HG03064 (cell line): ENCODE measurements around the gene OPRM1.
"Not testable (repeated sequence)": the region's sequence is repeated elsewhere in the genome, so short reads cannot be mapped to it uniquely, and the experiment has no call there.

ENCODE experiments used
- ATAC-seq: cut with Tn5 transposase; IDR thresholded peaks from one replicate; pipeline ENCODE4 v1.9.1; 2021; ENCODE audit warnings: low read depth; ENCODE audit not compliant: unreplicated experiment

Gene OPRM1

GRCh38 chr6:154234019-154234772 lies 195.2 kb downstream of the OPRM1 start:
- peak; percentile 65 for ATAC-seq

DNA sequence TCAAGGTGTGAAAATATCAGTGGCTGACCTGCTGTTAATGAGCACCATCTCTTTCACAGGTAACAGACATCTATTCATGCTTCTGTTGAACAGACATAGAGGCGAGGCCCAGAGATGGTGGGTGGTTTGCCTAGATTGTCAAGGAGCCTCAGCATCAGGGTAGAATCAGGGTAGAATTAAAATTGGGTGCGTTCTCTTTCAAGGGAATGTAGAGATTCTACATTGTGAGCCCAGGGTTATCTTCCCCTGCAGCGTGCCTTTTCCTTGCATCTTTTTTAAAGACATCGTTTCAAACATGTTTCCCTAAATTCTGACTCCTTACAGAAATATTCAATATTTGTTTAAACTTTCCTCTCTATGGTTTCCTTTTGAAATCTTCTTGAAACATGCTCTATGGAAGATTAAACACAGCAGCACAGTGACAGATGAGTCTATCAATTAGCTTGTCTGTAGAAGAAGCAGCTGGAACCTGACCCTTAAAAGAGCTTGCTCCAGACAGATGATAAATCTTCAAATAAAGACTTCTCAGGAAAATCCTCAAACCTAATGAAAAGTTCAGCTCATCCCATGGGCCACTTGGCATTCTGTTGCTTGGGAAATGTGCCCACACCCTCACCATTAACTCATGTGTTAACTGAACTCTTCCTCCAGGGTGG lies 197.7 kb downstream of the OPRM1 start:
- ATAC-seq: no peak

DNA sequence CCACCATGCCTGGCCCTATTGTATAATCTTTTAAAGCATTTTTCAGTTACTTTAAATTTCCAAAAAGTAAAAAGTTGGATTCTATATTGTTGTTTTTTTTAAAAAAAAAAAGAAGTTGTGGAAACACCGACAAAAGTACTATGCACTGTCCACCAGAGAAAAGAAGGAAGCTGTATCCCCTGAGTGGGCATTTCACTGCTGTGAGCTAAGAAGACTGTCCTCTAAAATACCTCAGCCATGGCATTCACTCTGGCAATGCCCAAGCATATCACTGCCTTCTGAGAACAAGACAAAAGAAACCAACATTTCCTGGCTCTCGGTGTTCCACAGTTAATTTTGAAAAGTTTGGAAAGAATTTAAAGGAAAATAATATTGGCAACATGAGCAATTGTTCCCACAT lies 199.8 kb downstream of the OPRM1 start:
- no peak for ATAC-seq

- ATAC-seq: no peak
Measured at GRCh38 chr6:154239392-154239791, 200.4 kb downstream of the OPRM1 start.

GRCh38 chr6:154241061-154241460 lies 202.0 kb downstream of the OPRM1 start:
- not testable (repeated sequence) for ATAC-seq

DNA sequence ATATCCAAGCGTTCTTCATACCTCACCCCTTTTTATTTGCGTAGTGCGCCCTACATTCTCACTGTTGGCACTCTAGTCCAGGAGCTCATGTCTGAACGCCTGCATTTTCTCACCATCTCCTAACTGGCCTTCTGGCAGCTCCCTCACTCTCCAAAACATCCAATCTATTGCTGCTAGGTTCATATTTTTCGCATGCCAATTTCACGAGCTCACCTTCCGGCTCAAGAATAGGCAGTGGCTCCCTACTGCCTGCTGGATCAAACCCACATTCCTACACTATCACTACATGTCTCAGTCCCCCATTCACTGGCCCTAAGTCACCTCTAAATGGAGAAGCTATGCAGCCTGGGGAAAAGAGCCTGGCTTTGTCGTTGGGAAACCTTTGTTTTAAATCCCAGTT lies 202.5 kb downstream of the OPRM1 start:
- no peak for ATAC-seq

GRCh38 chr6:154242617-154243357 lies 203.7 kb downstream of the OPRM1 start:
- no peak for ATAC-seq

- no peak for ATAC-seq
Measured at GRCh38 chr6:154243793-154244750, 205.0 kb downstream of the OPRM1 start.

DNA sequence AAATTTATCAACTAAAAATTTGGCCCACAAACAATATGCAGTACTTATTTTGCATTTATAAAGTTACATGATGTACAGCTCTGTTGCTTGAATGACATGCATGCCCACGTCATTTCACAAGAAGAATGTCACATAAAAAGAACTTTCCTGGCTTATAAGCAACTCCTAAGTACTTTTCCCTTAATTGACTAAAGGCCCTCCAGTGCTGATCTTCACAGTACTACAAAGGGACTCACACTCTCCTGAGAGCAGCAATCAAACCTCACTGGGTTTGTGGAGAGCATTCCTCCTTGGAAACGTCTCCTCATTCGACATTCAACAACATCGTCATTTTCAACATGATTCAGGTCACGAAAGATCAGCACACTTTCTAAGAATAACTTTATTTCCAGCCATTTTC lies 206.5 kb downstream of the OPRM1 start:
- ATAC-seq: no peak

DNA sequence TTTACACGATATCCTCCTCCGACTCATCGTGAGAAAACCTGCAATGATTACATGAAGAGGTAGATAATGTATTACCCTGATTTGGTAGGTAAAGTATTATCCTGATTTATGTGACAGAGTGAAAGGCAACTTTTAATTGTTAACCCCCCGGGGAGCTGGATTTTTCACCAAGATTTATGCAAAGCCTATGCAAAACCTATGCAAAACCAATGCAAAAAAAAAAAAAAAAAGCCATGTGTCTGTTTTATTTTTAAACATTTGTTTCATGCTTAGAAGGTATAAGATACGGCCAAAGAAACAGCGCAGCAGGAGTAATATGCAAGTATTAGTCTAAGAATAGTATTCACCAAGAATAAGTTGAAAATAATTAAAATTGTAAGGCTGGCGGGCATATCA lies 207.7 kb downstream of the OPRM1 start:
- ATAC-seq: no peak

DNA sequence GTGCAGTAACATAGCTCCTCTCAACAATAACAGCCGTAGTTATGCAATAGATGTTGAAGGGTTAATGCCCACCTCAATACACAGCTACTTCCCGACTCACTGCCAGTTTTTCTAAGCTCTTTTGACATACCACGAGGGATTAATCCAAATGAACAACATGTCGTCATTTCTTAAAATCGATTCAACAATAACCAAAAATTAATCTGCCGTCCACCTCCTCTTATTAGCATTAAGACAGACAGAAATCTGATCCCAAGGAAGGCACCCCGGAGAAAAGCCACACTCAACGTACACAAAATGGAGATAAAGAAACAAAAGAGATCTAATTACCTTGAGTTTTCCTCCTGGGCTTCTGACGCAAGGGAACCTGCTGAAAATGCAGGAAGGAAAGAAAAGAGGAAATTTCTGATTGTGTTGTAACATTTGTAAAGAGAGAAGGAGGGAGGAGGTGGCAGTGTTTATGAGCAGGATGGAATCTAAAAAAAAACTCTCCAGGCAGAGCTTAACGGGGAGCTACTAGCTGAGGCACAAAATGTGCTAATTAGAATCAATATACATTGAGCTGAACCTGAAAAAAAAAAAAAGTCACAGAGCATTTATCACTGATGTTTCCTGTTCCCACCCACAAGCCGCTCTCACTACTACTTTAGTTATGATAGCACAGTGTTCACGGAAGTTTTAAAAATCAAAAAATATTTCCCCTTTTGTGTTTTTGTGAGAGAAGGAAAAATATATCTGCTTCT lies 208.2 kb downstream of the OPRM1 start:
- peak; percentile 41 for ATAC-seq

DNA sequence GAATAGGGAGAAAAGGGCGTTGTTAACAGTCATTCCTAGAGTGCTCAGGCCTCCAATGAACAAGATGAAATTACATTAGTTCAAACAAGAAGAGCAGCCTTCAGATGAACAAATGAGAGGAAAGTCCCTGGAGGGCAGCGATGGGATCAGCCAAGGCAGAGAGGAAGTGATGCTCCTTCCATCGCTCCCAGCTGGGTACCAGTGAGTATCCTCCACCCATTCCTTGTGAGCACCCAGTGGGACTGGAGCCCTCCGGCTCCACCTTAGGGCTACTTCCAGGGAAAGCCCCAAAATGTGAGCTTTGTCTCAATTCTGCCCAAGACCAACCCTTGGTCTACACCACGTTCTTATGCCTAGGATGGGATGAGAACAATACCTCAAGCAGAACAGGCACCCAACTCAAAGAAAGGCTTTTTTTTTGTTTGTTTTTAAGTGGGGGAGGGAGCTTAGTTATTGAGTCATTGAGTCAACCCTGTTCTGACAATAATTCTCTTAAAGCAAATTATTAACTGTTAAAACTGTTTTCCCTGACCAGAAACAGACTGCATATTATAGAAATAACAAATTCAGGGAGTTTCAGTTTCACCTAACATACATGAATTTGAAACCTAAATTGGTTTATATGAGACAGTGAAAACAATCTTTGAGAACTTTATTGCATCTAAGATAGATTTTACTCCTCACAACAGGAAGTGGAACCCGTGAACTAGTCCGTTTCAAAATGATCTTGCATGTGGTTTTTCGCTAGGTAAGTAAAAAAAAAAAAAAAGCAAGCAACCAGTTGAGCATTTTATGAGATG lies 210.7 kb downstream of the OPRM1 start:
- peak; percentile 66 for ATAC-seq

GRCh38 chr6:154251116-154251515 lies 212.1 kb downstream of the OPRM1 start:
- no peak for ATAC-seq

GRCh38 chr6:154252678-154253077 lies 213.6 kb downstream of the OPRM1 start:
- ATAC-seq: no peak

DNA sequence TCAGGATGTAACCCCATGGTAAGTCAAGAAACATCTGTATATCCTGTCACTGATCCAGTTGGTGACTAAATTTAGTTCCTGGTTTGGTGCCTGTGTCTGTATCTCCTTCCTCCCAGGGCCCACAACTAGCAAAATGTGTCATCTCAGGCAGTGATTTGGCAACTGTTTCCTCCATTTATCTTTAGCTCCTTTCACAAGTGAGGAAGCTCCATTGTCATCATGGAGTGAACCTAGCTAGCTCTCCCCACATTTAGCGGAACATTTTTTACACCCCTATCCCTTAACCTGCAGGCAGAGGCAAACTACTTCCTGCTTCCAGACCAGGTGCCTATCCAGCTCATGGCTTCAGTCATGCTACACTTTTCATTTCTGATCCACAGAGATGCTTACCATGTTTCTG lies 218.0 kb downstream of the OPRM1 start:
- ATAC-seq: no peak

GRCh38 chr6:154258064-154258757 lies 219.2 kb downstream of the OPRM1 start:
- peak; percentile 67 for ATAC-seq

DNA sequence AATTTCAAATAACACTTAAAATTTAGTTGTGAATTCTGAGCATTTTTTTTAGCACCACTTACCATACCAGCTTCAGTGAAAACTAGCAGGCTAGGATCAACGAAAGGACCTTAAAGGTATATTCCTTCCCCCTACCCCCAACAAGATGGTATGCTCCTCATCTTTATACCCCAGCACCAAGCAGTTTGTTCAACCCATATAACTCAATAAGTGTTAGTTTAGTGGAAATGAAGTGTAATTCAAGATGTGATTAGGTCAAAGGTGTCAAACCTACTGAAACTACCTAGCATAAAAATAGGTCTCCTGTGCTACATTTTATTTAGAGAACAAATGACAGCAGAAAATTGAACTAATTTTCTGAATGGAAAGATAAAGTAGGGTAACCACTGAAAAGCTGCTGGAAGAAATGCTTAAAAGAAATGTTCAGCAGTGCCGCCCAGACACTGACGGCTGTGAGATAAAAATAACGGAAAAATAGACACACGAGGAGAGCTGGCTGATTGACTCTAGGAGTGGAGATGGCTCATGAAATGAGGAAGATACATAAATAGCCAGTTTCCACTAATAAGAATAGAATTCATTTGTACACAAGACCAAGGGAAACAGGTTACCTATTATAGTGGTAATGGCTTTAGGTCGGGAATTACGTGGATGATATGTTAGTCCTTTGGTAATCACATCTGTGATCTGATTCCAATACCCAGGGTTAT lies 222.8 kb downstream of the OPRM1 start:
- no peak for ATAC-seq
